SU-DHL-6 (cell line): ENCODE measurements around the gene MGMT.

Experiments used
- H2AFZ ChIP-seq: fragments of 200-600 bp; sonication (generic); 2 replicates; pipeline ENCODE4 v1.6.1; 2014; ENCODE audit warnings: low read depth, mild to moderate bottlenecking, moderate library complexity, mixed read lengths, antibody characterized with exemption, low read length; ENCODE audit not compliant: severe bottlenecking
- H3F3A ChIP-seq: fragments of 200-600 bp; shearing (Covaris generic); 2 replicates; pipeline ENCODE4 v1.6.0; 2016; ENCODE audit warnings: antibody characterized with exemption, mild to moderate bottlenecking; ENCODE audit not compliant: insufficient read depth
- H3K27ac ChIP-seq: fragments of 200-600 bp; sonication (generic); 2 replicates; pipeline ENCODE4 v1.5.1; 2016; ENCODE audit warnings: low read depth, mild to moderate bottlenecking, low read length, moderate library complexity, mixed read lengths
- H3K27me3 ChIP-seq: fragments of 200-600 bp; sonication (generic), shearing (Covaris generic); 2 replicates; pipeline ENCODE4 v1.6.0; 2014; ENCODE audit warnings: mild to moderate bottlenecking, low read length
- H3K36me3 ChIP-seq: fragments of 200-600 bp; sonication (generic); 2 replicates; pipeline ENCODE4 v1.6.1; 2014; ENCODE audit warnings: mild to moderate bottlenecking, low read length, mixed read lengths
- H3K4me2 ChIP-seq: fragments of 300-600, 200-600 bp; shearing (Covaris generic), sonication (generic); 2 replicates; pipeline ENCODE4 v1.6.0; 2014; ENCODE audit warnings: low read length, low read depth, mild to moderate bottlenecking; ENCODE audit not compliant: poor library complexity, severe bottlenecking
- H3K4me3 ChIP-seq: fragments of 200-600 bp; sonication (generic); 2 replicates; pipeline ENCODE4 v1.5.1; 2014; ENCODE audit warnings: antibody characterized with exemption, low read length, mild to moderate bottlenecking, mixed read lengths; ENCODE audit not compliant: insufficient read depth, poor library complexity, severe bottlenecking
- H3K79me2 ChIP-seq: fragments of 200-600 bp; sonication (generic); 2 replicates; pipeline ENCODE4 v1.6.1; 2014; ENCODE audit warnings: mild to moderate bottlenecking, low read length, moderate library complexity; ENCODE audit not compliant: insufficient read depth
- H3K9ac ChIP-seq: fragments of 200-600 bp; sonication (generic); 2 replicates; pipeline ENCODE4 v1.7.0; 2014; ENCODE audit warnings: mild to moderate bottlenecking, low read length
- H3K9me2 ChIP-seq: fragments of 200-600 bp; sonication (generic); replicated peaks from 2 replicates; pipeline ENCODE4 v1.6.1; 2014; ENCODE audit warnings: low read length; ENCODE audit not compliant: insufficient read depth
- H3K9me3 ChIP-seq: fragments of 200-600 bp; sonication (generic); 2 replicates; pipeline ENCODE4 v1.6.1; 2014; ENCODE audit warnings: low read length, mixed read lengths; ENCODE audit not compliant: insufficient read depth
- H4K20me1 ChIP-seq: fragments of 200-600 bp; sonication (generic); 2 replicates; pipeline ENCODE4 v1.6.1; 2014; ENCODE audit warnings: low read depth, mild to moderate bottlenecking, antibody characterized with exemption, low read length, moderate library complexity, mixed read lengths
- CTCF ChIP-seq: fragments of 200-600 bp; sonication (generic); IDR thresholded peaks from one replicate; pipeline ENCODE4 v1.5.1; 2017; ENCODE audit warnings: antibody characterized with exemption, mild to moderate bottlenecking, low read length, moderate library complexity; ENCODE audit not compliant: insufficient read depth, poor library complexity, severe bottlenecking
- EZH2phosphoT487 ChIP-seq: fragments of 200-600 bp; sonication (generic), shearing (Covaris generic); conservative IDR thresholded peaks from 2 replicates; pipeline ENCODE4 v1.6.1; 2018; ENCODE audit warnings: mild to moderate bottlenecking, antibody characterized with exemption, low read length, moderate library complexity, mixed read lengths

MGMT gene

GRCh38 chr10:129648856-129649255 is 181.8 kb downstream of the MGMT start:
- Histone ChIP-seq H3K27ac (no peak overlapping the region), H3F3A (no peaks in the 10 kb centered on the region), H3K4me2 (no peak overlapping the region), H3K27me3 (no peaks in the 10 kb centered on the region), H3K79me2 (no peaks in the 10 kb centered on the region), H4K20me1 (no peaks in the 10 kb centered on the region), H3K9ac (no peak overlapping the region), H3K9me2 (no peaks in the 10 kb centered on the region), H3K36me3 (no peaks in the 10 kb centered on the region), H2AFZ (no peak overlapping the region), H3K4me3 (no peak overlapping the region), H3K9me3 (no peaks in the 10 kb centered on the region)
- TF ChIP-seq EZH2phosphoT487, result no peak
- TF ChIP-seq CTCF, result no peak

GRCh38 chr10:129652021-129652420 is 185.0 kb downstream of the MGMT start:
- Histone ChIP-seq H3K9ac (no peak overlapping the region), H3K9me3 (no peaks in the 10 kb centered on the region), H3K27me3 (no peaks in the 10 kb centered on the region), H3F3A (no peaks in the 10 kb centered on the region), H3K4me2 (no peak overlapping the region), H2AFZ (no peak overlapping the region), H3K27ac (no peak overlapping the region), H3K36me3 (no peaks in the 10 kb centered on the region), H4K20me1 (no peaks in the 10 kb centered on the region), H3K9me2 (no peaks in the 10 kb centered on the region), H3K79me2 (no peaks in the 10 kb centered on the region), H3K4me3 (no peak overlapping the region)
- TF ChIP-seq EZH2phosphoT487, result no peak

GRCh38 chr10:129652521-129653201 is 185.6 kb downstream of the MGMT start:
- Histone ChIP-seq H3K9me2 (no peaks in the 10 kb centered on the region), H3F3A (no peaks in the 10 kb centered on the region), H3K79me2 (no peaks in the 10 kb centered on the region), H3K9me3 (no peaks in the 10 kb centered on the region), H3K36me3 (no peaks in the 10 kb centered on the region), H3K4me2 (no peak overlapping the region), H3K27me3 (no peaks in the 10 kb centered on the region), H3K27ac (no peak overlapping the region), H4K20me1 (no peaks in the 10 kb centered on the region), H3K9ac (no peak overlapping the region), H3K4me3 (no peak overlapping the region), H2AFZ (no peak overlapping the region)
- TF ChIP-seq CTCF (no peak), EZH2phosphoT487 (no peak)

GRCh38 chr10:129653428-129653827 is 186.4 kb downstream of the MGMT start:
- no peak overlapping the region for H3K27ac ChIP-seq
- H3K27me3 ChIP-seq, result no peaks in the 10 kb centered on the region
- no peaks in the 10 kb centered on the region for H3K9me3 ChIP-seq
- H3F3A ChIP-seq, result no peaks in the 10 kb centered on the region
- no peaks in the 10 kb centered on the region for H3K36me3 ChIP-seq
- H3K9ac ChIP-seq, result no peak overlapping the region
- H3K4me3 ChIP-seq, result no peak overlapping the region
- H3K9me2 ChIP-seq, result no peaks in the 10 kb centered on the region
- no peak for TF ChIP-seq EZH2phosphoT487
- no peak for TF ChIP-seq CTCF
- H3K4me2 ChIP-seq, result no peak overlapping the region
- no peaks in the 10 kb centered on the region for H4K20me1 ChIP-seq
- H2AFZ ChIP-seq, result no peak overlapping the region
- H3K79me2 ChIP-seq, result no peaks in the 10 kb centered on the region
